Right forelimb (tissue), 1 donor: ENCODE results near the gene GALNT4.

Source experiments
- DNase-seq: peaks from one replicate; pipeline ENCODE4 v3.0.0-alpha.2; 2018

GALNT4 gene

GRCh38 chr12:89490922-89491321 is 33.7 kb downstream of the GALNT4 start:
- DNase-seq, result no peak

GRCh38 chr12:89486264-89486663 is 38.3 kb downstream of the GALNT4 start:
- DNase-seq, result no peak

GRCh38 chr12:89484470-89484869 is 40.1 kb downstream of the GALNT4 start:
- DNase-seq, result no peak

GRCh38 chr12:89481213-89481914 is 43.2 kb downstream of the GALNT4 start:
- DNase-seq, result no peak

- no peak for DNase-seq
These were observed 44.6 kb downstream of the GALNT4 start for GRCh38 chr12:89479982-89480381.

GRCh38 chr12:89477633-89478279 is 46.8 kb downstream of the GALNT4 start:
- no peak for DNase-seq

- DNase-seq, result no peak
These were observed 47.5 kb downstream of the GALNT4 start for GRCh38 chr12:89476904-89477595.

GRCh38 chr12:89476232-89476631 is 48.4 kb downstream of the GALNT4 start:
- DNase-seq, result no peak

GRCh38 chr12:89475203-89475990 is 49.2 kb downstream of the GALNT4 start:
- DNase-seq, result no peak

- DNase-seq, result no peak
These were observed 50.0 kb downstream of the GALNT4 start for GRCh38 chr12:89474615-89475014.
